ENCODE measurements around the gene SLC5A6.
"Not testable (repeated sequence)": the region's sequence is repeated elsewhere in the genome, so short reads cannot be mapped to it uniquely, and the experiment has no call there.

The SLC5A6 gene

GRCh38 chr2:27203741-27204140 is 8.3 kb downstream of the SLC5A6 start:
- DNase-seq: no peak

- DNase-seq: no peak
These were observed 9.2 kb downstream of the SLC5A6 start for GRCh38 chr2:27202854-27203253.

DNA sequence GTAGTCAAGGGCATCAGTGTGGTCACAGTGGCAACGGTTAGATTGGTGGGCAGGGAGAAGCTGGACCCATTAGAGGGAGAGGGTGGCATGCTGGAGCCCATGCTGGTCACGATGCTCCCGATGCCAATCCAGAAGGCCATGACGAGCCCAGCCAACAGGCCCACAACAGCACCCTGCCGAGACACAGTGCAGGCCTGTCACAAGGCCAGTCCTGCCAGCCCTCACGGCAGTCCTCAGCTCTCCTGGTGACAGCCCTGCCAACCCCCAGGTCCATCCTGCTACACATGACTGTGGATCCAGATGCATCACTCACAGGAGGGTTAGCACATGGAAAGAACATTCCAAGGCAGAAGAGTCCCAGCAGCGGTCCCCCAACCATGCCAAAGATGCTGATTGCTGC is 10.4 kb downstream of the SLC5A6 start:
- no peak for DNase-seq

DNA sequence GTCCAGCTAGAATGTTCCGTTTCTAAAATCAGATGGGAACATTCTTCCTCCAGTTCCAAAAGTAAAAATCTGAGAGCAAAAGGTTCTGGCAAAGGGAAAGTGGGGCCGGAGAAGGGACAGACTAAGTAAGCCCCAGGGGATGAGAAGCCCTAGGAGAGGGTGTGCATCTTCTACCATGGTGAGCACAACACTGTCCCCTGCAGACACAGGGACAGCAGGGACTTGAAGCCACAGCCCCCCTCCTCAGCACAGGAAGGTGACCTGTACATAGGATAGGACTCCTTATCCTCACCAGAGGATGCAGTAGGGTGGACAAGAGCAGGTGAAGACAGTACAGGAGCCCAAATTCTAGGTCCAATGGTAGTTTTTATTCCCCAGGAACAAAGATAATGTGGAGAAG is 12.8 kb downstream of the SLC5A6 start:
- no peak for DNase-seq

DNA sequence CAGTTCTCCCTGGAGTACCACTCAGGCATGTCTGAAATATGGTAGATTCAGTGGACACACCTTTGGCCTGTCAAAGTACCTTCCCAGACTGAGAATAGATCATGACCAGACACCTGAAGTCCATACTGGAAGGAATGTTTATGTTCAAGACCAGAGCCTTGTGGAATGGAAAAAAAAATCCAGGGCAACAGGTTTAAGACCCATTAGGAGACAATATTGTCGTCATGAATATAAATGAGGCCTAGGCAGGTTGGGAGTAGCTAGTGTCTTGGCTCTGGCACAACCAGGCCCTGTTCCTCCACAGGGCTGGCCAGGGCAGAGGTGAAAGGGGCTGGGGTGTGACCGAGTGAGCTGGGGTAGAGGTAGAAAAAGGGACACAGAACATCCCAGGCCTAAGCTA is 13.4 kb downstream of the SLC5A6 start:
- no peak for DNase-seq

DNA sequence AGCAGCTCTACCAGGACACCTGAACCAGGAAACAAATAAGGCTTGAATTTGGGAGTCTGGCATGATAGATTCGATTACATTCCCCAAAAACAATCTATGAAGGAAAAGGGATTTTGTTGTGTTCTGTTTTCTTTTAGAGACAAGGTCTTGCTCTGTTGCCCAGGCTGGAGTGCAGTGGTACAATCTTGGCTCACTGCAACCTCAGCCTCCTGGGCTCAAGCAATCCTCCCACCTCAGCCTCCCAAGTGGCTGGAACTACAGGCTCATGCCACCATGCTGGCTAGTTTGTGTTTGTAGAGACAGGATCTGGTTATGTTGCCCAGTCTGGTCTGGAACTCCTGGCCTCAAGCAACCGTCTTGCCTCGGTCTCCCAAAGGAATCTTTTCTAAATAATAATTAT is 14.0 kb downstream of the SLC5A6 start:
- not testable (repeated sequence) for DNase-seq

DNA sequence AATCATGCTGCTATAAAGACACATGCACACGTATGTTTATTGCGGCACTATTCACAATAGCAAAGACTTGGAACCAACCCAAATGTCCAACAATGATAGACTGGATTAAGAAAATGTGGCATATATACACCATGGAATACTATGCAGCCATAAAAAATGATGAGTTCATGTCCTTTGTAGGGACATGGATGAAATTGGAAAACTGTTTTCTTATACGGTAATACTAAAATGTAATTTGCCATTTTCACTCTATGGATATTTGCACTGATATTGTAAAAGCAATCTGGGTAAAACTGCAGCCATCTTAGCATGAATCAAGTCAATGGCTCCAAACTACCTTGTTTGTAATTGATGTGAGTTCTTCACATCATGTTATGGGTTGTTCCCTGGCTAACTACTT is 16.3 kb downstream of the SLC5A6 start:
- DNase-seq: not testable (repeated sequence)

- DNase-seq: no peak
These were observed 17.3 kb downstream of the SLC5A6 start for GRCh38 chr2:27194538-27195354.

DNA sequence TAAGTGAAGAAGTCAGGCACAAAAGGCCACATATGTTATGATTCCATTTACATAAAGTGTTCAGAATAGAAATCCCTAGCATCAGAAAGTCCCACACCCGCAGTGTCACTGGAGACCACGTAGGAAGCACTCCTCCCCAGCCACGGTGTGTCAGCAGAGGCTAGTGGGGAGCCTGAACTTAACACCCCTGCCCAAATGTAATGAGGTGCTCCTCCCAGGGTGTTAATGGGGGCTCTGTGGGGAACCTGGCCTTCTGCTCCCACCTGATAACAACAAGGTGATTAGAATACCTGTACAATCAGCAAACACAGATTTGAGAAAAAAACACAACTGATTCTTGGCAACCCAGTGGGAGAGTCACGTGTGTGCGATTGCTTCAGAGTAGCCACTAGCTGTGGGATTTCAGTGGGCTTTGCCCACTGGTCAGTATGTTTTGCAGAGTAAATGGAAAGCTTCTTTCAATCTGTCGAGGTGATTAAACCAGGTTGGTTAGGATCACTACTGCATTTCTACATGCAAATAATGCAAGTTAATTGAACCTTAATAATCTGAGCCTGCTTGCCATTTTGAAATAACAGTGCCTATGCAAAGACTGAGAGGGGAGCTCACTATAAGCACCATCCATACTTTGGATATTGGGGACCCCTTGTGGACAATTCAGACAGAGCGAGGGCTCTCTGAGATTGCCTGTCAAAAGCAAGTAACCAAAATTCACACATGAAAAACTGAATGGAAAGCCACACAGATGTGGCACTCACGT is 20.8 kb downstream of the SLC5A6 start:
- DNase-seq: peak; percentile 60

GRCh38 chr2:27189989-27190388 is 22.1 kb downstream of the SLC5A6 start:
- no peak for DNase-seq

GRCh38 chr2:27186613-27187345 is 25.3 kb downstream of the SLC5A6 start:
- DNase-seq: no peak

GRCh38 chr2:27185331-27186026 is 26.6 kb downstream of the SLC5A6 start:
- no peak for DNase-seq

DNA sequence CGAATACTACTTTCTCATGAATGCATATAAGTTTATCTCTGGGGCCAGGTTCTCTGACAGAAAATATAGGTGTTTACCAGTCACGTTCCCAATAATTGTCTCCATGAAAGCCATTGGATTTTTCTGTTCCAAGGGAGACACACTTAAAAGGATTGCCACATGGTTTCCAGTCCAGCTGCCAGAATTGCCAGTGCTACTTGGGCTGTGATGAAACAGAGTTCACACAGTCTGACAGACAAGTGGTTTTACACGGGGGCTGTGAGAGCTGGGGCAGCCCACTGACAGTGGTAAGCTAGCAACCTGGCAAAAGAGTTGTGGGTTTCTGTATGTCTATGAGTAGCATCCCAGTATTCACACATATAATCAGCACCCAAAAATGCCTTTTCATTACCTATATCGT is 28.0 kb downstream of the SLC5A6 start:
- DNase-seq: no peak

- DNase-seq: no peak
These were observed 29.7 kb downstream of the SLC5A6 start for GRCh38 chr2:27182346-27182745.

- DNase-seq: no peak
These were observed 32.6 kb downstream of the SLC5A6 start for GRCh38 chr2:27179344-27180000.

DNA sequence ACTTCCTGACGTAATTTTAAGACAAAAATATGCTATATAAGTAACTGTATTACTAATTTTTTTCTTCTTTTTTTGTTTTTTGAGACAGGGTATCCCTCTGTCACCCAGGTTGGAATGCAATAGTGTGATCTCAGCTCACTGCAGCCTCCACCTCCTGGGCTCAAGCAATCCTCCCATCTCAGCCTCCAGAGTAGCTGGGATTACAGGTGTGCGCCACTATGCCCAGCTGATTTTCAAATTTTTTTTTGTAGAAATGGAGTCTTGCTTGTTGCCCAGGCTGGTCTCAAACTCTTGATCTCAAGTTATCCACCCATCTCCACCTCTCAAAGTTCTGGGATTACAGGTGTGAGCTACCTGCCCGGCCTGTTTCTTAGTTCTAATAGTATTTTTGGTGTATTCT is 33.6 kb downstream of the SLC5A6 start:
- no peak for DNase-seq

GRCh38 chr2:27177441-27178351 is 34.4 kb downstream of the SLC5A6 start:
- DNase-seq: no peak

GRCh38 chr2:27175781-27176180 is 36.3 kb downstream of the SLC5A6 start:
- DNase-seq: not testable (repeated sequence)

- no peak for DNase-seq
These were observed 36.7 kb downstream of the SLC5A6 start for GRCh38 chr2:27175330-27175729.

- DNase-seq: no peak
These were observed 37.4 kb downstream of the SLC5A6 start for GRCh38 chr2:27174638-27175037.

GRCh38 chr2:27171351-27171848 is 40.7 kb downstream of the SLC5A6 start:
- no peak for DNase-seq
